PC-9 (cell line): ENCODE measurements around the gene NSUN7. TPM values are rescaled to one million over a fixed set of nuclear protein-coding genes. Genes with fewer than 3 reads are reported as not detected.

Experiments
- BruUV-seq: library from RNA; stranded (reverse); fragments of 400-500 nt; replicated peaks from 2 replicates; lab custom pipeline; 2021; lab: Mats Ljungman, UMichigan
- CTCF ChIA-PET: fragments of 300-600 bp; sonication (Branson Sonifier 250); formaldehyde crosslinking; loops from one replicate; lab custom pipeline; 2022; ENCODE audit warnings: antibody characterized with exemption; lab: Charles Lee
- POLR2A ChIA-PET: fragments of 300-600 bp; sonication (Branson Sonifier 250); formaldehyde crosslinking; loops from one replicate; lab custom pipeline; 2022; ENCODE audit warnings: antibody characterized with exemption; ENCODE audit not compliant: unreplicated experiment; lab: Charles Lee
- DNase-seq, 2 experiments: peaks; one replicate each; pipeline versions ENCODE4 v3.0.0 to v3.0.0-alpha.2; 2015 to 2022; ENCODE audit warnings: mixed read lengths in 1 of 2
- H2AFZ ChIP-seq: fragments of 200-600 bp; sonication (generic); 2 replicates; pipeline ENCODE4 v1.8.1; 2017; ENCODE audit warnings: antibody characterized with exemption
- H3F3A ChIP-seq: fragments of 200-600 bp; sonication (generic); 2 replicates; pipeline ENCODE4 v1.8.1; 2017; ENCODE audit warnings: antibody characterized with exemption, mild to moderate bottlenecking, low read depth; ENCODE audit not compliant: insufficient read depth
- H3K27ac ChIP-seq: fragments of 200-600 bp; sonication (generic); 2 replicates; pipeline ENCODE4 v1.6.1; 2016; ENCODE audit warnings: mixed run types
- H3K27me3 ChIP-seq: fragments of 200-600 bp; sonication (generic); 2 replicates; pipeline ENCODE4 v1.6.1; 2016; ENCODE audit warnings: low read depth, mixed run types; ENCODE audit not compliant: insufficient read depth
- H3K36me3 ChIP-seq: fragments of 200-600 bp; sonication (generic); 2 replicates; pipeline ENCODE4 v1.6.1; 2016; ENCODE audit warnings: low read depth, mixed run types
- H3K4me1 ChIP-seq: fragments of 200-600 bp; sonication (generic); replicated peaks from 2 replicates; pipeline ENCODE4 v1.6.1; 2016; ENCODE audit warnings: mixed run types; ENCODE audit not compliant: insufficient read depth
- H3K4me2 ChIP-seq: fragments of 200-600 bp; sonication (generic); 2 replicates; pipeline ENCODE4 v1.6.1; 2017; ENCODE audit warnings: mixed run types
- H3K4me3 ChIP-seq: fragments of 200-600 bp; sonication (generic); 2 replicates; pipeline ENCODE4 v1.6.1; 2016; ENCODE audit warnings: mixed run types
- H3K79me2 ChIP-seq: fragments of 200-600 bp; sonication (generic); 2 replicates; pipeline ENCODE4 v1.6.1; 2017; ENCODE audit warnings: low read depth, mixed run types
- H3K9me2 ChIP-seq: fragments of 200-600 bp; sonication (generic); 2 replicates; pipeline ENCODE4 v1.8.1; 2017; ENCODE audit warnings: mild to moderate bottlenecking; ENCODE audit not compliant: insufficient read depth
- H3K9me3 ChIP-seq: fragments of 200-600 bp; sonication (generic); 2 replicates; pipeline ENCODE4 v1.8.1; 2016; ENCODE audit warnings: low read depth; ENCODE audit not compliant: insufficient read depth
- H4K20me1 ChIP-seq: fragments of 200-600 bp; sonication (generic); 2 replicates; pipeline ENCODE4 v1.8.1; 2017; ENCODE audit not compliant: insufficient read depth
- EZH2 ChIP-seq: fragments of 200-600 bp; sonication (generic); IDR thresholded peaks from 2 replicates; pipeline ENCODE4 v1.8.0; 2017; ENCODE audit warnings: antibody characterized with exemption, low read depth
- intact Hi-C: fragments of 100-400 bp; cut with micrococcal nuclease; formaldehyde crosslinking; loops from one replicate; pipeline ENCODE4 v1.10.0; 2022; ENCODE audit not compliant: unreplicated experiment
- total RNA-seq: library from RNA; stranded (reverse); gene quantifications from 2 replicates; pipeline ENCODE4 v1.2.3, GENCODE V29; 2021
- TF ChIP-seq, protein P1 (sequence below): fragments of 200-600 bp; sonication (generic); conservative IDR thresholded peaks from 2 replicates; pipeline ENCODE4 v1.6.1; 2017; ENCODE audit warnings: mixed run types, antibody characterized with exemption, mild to moderate bottlenecking, moderate library complexity

The NSUN7 gene
- total RNA-seq, 1 experiment from 2014 or later, result 16.8 TPM

GRCh38 chr4:40808926-40809457 is 59.2 kb downstream of the NSUN7 start:
- no peak overlapping the region for H2AFZ ChIP-seq
- no peaks in the 10 kb centered on the region for H3K27me3 ChIP-seq
- intact Hi-C loops, result no loop called here
- no peaks in the 10 kb centered on the region for H4K20me1 ChIP-seq
- no peaks in the 10 kb centered on the region for H3K4me1 ChIP-seq
- H3K79me2 ChIP-seq, result no peaks in the 10 kb centered on the region
- POLR2A ChIA-PET, result no interaction called here
- H3K4me3 ChIP-seq, result no peak overlapping the region
- TF ChIP-seq, protein P1, sequence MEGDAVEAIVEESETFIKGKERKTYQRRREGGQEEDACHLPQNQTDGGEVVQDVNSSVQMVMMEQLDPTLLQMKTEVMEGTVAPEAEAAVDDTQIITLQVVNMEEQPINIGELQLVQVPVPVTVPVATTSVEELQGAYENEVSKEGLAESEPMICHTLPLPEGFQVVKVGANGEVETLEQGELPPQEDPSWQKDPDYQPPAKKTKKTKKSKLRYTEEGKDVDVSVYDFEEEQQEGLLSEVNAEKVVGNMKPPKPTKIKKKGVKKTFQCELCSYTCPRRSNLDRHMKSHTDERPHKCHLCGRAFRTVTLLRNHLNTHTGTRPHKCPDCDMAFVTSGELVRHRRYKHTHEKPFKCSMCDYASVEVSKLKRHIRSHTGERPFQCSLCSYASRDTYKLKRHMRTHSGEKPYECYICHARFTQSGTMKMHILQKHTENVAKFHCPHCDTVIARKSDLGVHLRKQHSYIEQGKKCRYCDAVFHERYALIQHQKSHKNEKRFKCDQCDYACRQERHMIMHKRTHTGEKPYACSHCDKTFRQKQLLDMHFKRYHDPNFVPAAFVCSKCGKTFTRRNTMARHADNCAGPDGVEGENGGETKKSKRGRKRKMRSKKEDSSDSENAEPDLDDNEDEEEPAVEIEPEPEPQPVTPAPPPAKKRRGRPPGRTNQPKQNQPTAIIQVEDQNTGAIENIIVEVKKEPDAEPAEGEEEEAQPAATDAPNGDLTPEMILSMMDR, result no peak
- TF ChIP-seq EZH2, result no peak
- no peaks in the 10 kb centered on the region for H3K9me3 ChIP-seq
- H3F3A ChIP-seq, result no peaks in the 10 kb centered on the region
- H3K27ac ChIP-seq, result no peak overlapping the region
- no peak for DNase-seq
- CTCF ChIA-PET, result no interaction called here
- H3K36me3 ChIP-seq, result no peaks in the 10 kb centered on the region
- BruUV-seq, result no TSS peak
- H3K4me2 ChIP-seq, result no peak overlapping the region
- no peaks in the 10 kb centered on the region for H3K9me2 ChIP-seq

GRCh38 chr4:40811956-40812355 is 62.2 kb downstream of the NSUN7 start:
- Histone ChIP-seq H3K9me3 (no peaks in the 10 kb centered on the region), H3F3A (no peaks in the 10 kb centered on the region), H3K79me2 (no peaks in the 10 kb centered on the region), H3K27ac (no peak overlapping the region), H3K4me3 (no peak overlapping the region), H2AFZ (no peak overlapping the region), H3K27me3 (no peaks in the 10 kb centered on the region), H3K36me3 (no peaks in the 10 kb centered on the region), H3K4me2 (no peak overlapping the region), H3K9me2 (no peaks in the 10 kb centered on the region), H3K4me1 (no peaks in the 10 kb centered on the region), H4K20me1 (no peaks in the 10 kb centered on the region)
- no peak for DNase-seq
- CTCF ChIA-PET, result no interaction called here
- intact Hi-C loops, result no loop called here
- no TSS peak for BruUV-seq
- POLR2A ChIA-PET, result no interaction called here
- TF ChIP-seq, protein P1, result no peak
- TF ChIP-seq EZH2, result no peak

- Histone ChIP-seq H3K9me3 (no peaks in the 10 kb centered on the region), H3K4me3 (no peak overlapping the region), H3K79me2 (no peaks in the 10 kb centered on the region), H3F3A (no peaks in the 10 kb centered on the region), H3K4me2 (no peak overlapping the region), H3K9me2 (no peaks in the 10 kb centered on the region), H4K20me1 (no peaks in the 10 kb centered on the region), H2AFZ (no peak overlapping the region), H3K4me1 (no peaks in the 10 kb centered on the region), H3K36me3 (no peaks in the 10 kb centered on the region), H3K27ac (no peak overlapping the region), H3K27me3 (no peaks in the 10 kb centered on the region)
- BruUV-seq, result no TSS peak
- TF ChIP-seq, protein P1, result no peak
- no peak for TF ChIP-seq EZH2
- ChIA-PET POLR2A (no interaction called here), CTCF (no interaction called here)
- intact Hi-C loops, result no loop called here
- no peak for DNase-seq
These were observed 62.6 kb downstream of the NSUN7 start for GRCh38 chr4:40812386-40812785.
